ENCODE data around the gene ZNF28. TPM values are rescaled to one million over a fixed set of nuclear protein-coding genes. Genes with fewer than 3 reads are reported as not detected.
A peak's percentile ranks its signal among the peaks of the same experiment; 100 is the strongest.
"Not testable (repeated sequence)": the region's sequence is repeated elsewhere in the genome, so short reads cannot be mapped to it uniquely, and the experiment has no call there.

Gene ZNF28
- total RNA-seq, result 10 to 100 TPM; 14.3 to 18.8 TPM

GRCh38 chr19:52821204-52821960 is at the start of gene ZNF28:
Gene ZNF28, minus strand, starts transcription at chr19:52821633. Its CDS starts 3,675 bp downstream, at chr19:52817958.
- H3K27me3 Mint-ChIP-seq, H3K4me1 Mint-ChIP-seq, H3K9me3 Mint-ChIP-seq: not testable (repeated sequence)
- H3K4me3 Mint-ChIP-seq, result peak within 1 kb of the TSS; percentile 85
- H3K36me3 Mint-ChIP-seq (ENCODE audit: low read depth), result peaks cover 35% of the 10 kb centered on the region
- H3K27ac Mint-ChIP-seq, result peak within 1 kb of the TSS; percentile 84
- ATAC-seq (replicated peaks), result peak; percentile 100

GRCh38 chr19:52868031-52868430 is 46.6 kb upstream of the ZNF28 start:
- not testable (repeated sequence) for H3K27ac Mint-ChIP-seq; H3K4me3 Mint-ChIP-seq; H3K36me3 Mint-ChIP-seq (ENCODE audit: low read depth); H3K4me1 Mint-ChIP-seq; ATAC-seq (replicated peaks); H3K27me3 Mint-ChIP-seq; H3K9me3 Mint-ChIP-seq

GRCh38 chr19:52857378-52858191 is 36.2 kb upstream of the ZNF28 start, which contains the start of gene ZNF468:
Gene ZNF468, minus strand, starts transcription at chr19:52857619. Its CDS starts 3,347 bp downstream, at chr19:52854272.
- H3K9me3 Mint-ChIP-seq, H3K27me3 Mint-ChIP-seq: not testable (repeated sequence)
- Mint-ChIP-seq H3K4me3 (peak within 1 kb of the TSS; percentile 87), H3K36me3 (ENCODE audit: low read depth) (peaks cover 40% of the 10 kb centered on the region), H3K4me1 (peaks cover 11% of the 10 kb centered on the region), H3K27ac (peak within 1 kb of the TSS; percentile 84)
- ATAC-seq (replicated peaks), result peak; percentile 100

GRCh38 chr19:52856540-52857377 is 35.3 kb upstream of the ZNF28 start:
- peak; percentile 30 for ATAC-seq (replicated peaks)
- Mint-ChIP-seq H3K36me3 (ENCODE audit: low read depth) (peaks cover 48% of the 10 kb centered on the region), H3K4me1 (peaks cover 11% of the 10 kb centered on the region), H3K4me3 (peak overlapping the region; percentile 87), H3K27ac (peak overlapping the region; percentile 84)
- H3K27me3 Mint-ChIP-seq, H3K9me3 Mint-ChIP-seq: not testable (repeated sequence)

GRCh38 chr19:52847352-52847751 is 25.9 kb upstream of the ZNF28 start:
- H3K27ac Mint-ChIP-seq; H3K4me1 Mint-ChIP-seq; ATAC-seq (replicated peaks); H3K4me3 Mint-ChIP-seq; H3K27me3 Mint-ChIP-seq: not testable (repeated sequence)
- H3K9me3 Mint-ChIP-seq, result peaks cover 11% of the 10 kb centered on the region
- peaks cover 100% of the 10 kb centered on the region for H3K36me3 Mint-ChIP-seq (ENCODE audit: low read depth)

- Mint-ChIP-seq H3K9me3 (peaks cover 30% of the 10 kb centered on the region), H3K36me3 (ENCODE audit: low read depth) (peaks cover 90% of the 10 kb centered on the region)
- not testable (repeated sequence) for H3K4me1 Mint-ChIP-seq; ATAC-seq (replicated peaks); H3K27me3 Mint-ChIP-seq; H3K27ac Mint-ChIP-seq; H3K4me3 Mint-ChIP-seq
Observed at GRCh38 chr19:52840825-52841465, 19.5 kb upstream of the ZNF28 start.

- peaks cover 23% of the 10 kb centered on the region for H3K9me3 Mint-ChIP-seq
- H3K27ac Mint-ChIP-seq; H3K27me3 Mint-ChIP-seq; ATAC-seq (replicated peaks); H3K4me1 Mint-ChIP-seq; H3K4me3 Mint-ChIP-seq: not testable (repeated sequence)
- peaks cover 24% of the 10 kb centered on the region for H3K36me3 Mint-ChIP-seq (ENCODE audit: low read depth)
Observed at GRCh38 chr19:52834289-52834688, 12.9 kb upstream of the ZNF28 start.

GRCh38 chr19:52833541-52833940 is 12.1 kb upstream of the ZNF28 start:
- peaks cover 18% of the 10 kb centered on the region for H3K36me3 Mint-ChIP-seq (ENCODE audit: low read depth)
- not testable (repeated sequence) for H3K4me1 Mint-ChIP-seq, H3K27me3 Mint-ChIP-seq, H3K4me3 Mint-ChIP-seq, H3K27ac Mint-ChIP-seq
- ATAC-seq (replicated peaks), result peak; percentile 26
- peaks cover 23% of the 10 kb centered on the region for H3K9me3 Mint-ChIP-seq

- H3K9me3 Mint-ChIP-seq; H3K27me3 Mint-ChIP-seq; ATAC-seq (replicated peaks); H3K27ac Mint-ChIP-seq; H3K36me3 Mint-ChIP-seq (ENCODE audit: low read depth); H3K4me3 Mint-ChIP-seq; H3K4me1 Mint-ChIP-seq: not testable (repeated sequence)
Observed at GRCh38 chr19:52829866-52830265, 8.4 kb upstream of the ZNF28 start.

GRCh38 chr19:52825765-52826164 is 4.3 kb upstream of the ZNF28 start:
- no peak for ATAC-seq (replicated peaks)
- Mint-ChIP-seq H3K27ac (no peak overlapping the region), H3K27me3 (no peaks in the 10 kb centered on the region), H3K4me1 (peaks cover 3% of the 10 kb centered on the region), H3K9me3 (peaks cover 8% of the 10 kb centered on the region), H3K4me3 (no peak overlapping the region), H3K36me3 (ENCODE audit: low read depth) (peaks cover 3% of the 10 kb centered on the region)

GRCh38 chr19:52823676-52824075 is 2.2 kb upstream of the ZNF28 start:
- no peak overlapping the region for H3K27ac Mint-ChIP-seq
- ATAC-seq (replicated peaks), result no peak
- H3K4me1 Mint-ChIP-seq, result peaks cover 9% of the 10 kb centered on the region
- H3K27me3 Mint-ChIP-seq, result no peaks in the 10 kb centered on the region
- H3K4me3 Mint-ChIP-seq, result no peak overlapping the region
- peaks cover 8% of the 10 kb centered on the region for H3K9me3 Mint-ChIP-seq
- peaks cover 12% of the 10 kb centered on the region for H3K36me3 Mint-ChIP-seq (ENCODE audit: low read depth)

- not testable (repeated sequence) for H3K27me3 Mint-ChIP-seq, H3K9me3 Mint-ChIP-seq, H3K4me1 Mint-ChIP-seq
- Mint-ChIP-seq H3K36me3 (ENCODE audit: low read depth) (peaks cover 42% of the 10 kb centered on the region), H3K27ac (peak overlapping the region; percentile 84), H3K4me3 (peak overlapping the region; percentile 85)
- peak; percentile 48 for ATAC-seq (replicated peaks)
Observed at GRCh38 chr19:52820472-52821203, 795 bp downstream of the ZNF28 start.

GRCh38 chr19:52809801-52810200 is 11.6 kb downstream of the ZNF28 start:
- Mint-ChIP-seq H3K27me3 (no peaks in the 10 kb centered on the region), H3K4me3 (no peak overlapping the region), H3K9me3 (peaks cover 15% of the 10 kb centered on the region), H3K36me3 (ENCODE audit: low read depth) (peaks cover 76% of the 10 kb centered on the region), H3K27ac (no peak overlapping the region), H3K4me1 (no peaks in the 10 kb centered on the region)
- no peak for ATAC-seq (replicated peaks)

All from activated T-helper 17 cell treated with anti-CD3 and anti-CD28 coated beads, Interleukin-2, amount 50 U/mL, for 72 hours (primary cell).